ENCODE results near the gene ACSF3.

The ACSF3 gene

DNA sequence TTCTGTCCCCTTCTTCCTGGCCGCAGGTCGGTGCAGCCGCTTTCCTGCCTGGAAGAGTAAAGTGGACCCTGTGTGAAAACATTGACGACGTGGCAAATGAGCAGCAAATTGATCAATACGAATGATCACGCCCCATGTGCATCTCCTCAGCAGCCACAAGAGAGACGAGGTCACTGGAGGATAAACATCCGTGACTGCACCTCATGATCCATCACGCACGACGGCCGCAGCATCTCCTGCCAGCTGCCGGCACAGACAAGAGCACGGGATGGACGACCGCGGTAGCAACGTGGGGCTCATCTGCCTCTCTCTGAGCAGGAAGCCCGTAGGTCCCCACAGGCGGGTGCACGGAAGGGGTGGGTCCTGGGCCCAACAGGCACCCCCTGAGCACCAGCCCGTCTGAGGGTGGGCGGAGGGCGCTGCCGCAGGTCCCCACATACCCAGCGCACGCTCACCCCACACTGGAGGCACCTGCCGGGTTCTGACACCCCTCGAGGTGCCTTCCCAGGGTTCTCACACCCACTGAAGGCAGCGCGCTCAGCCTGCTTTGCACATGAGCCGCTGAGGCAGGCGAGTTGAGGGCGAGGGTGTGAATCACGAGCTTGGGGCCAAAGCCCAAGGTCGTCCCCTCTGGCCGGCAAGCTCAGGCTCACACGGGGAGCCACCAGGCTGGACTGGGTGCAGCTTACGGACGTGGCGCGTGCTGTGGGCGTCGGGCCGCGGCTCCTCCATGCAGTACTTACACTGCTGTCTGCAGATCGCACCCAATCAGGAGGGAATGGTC is 65.6 kb downstream of the ACSF3 start:
- H3K4me2 ChIP-seq (ENCODE audit: low read length): no peak overlapping the region

DNA sequence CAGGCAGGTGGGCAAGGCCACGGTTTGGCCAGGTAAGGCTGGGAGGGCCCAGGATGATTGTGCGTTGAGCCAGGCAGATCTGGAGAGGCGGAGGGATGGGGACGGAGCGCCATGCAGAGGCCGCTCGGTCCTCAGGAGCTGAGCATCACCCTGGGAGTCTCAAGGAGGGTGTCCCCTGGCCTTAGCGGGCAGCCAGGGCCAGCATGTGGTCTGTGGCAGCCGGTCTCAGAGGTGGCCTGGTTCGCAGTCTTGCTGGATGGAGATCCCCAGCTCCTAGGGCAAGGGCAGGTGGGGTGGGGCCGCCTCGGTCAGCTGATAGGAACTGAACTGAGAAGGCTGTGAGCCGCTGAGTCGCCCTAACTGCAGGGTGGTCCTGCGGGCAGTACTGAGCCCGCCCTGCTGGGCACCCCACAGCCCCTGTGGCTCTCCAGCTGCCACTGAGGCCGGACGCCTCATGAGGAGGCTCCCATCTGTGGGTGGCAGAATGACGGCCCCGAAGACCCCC is 66.2 kb downstream of the ACSF3 start:
- Histone ChIP-seq H4K20me1 (ENCODE audit: insufficient read depth, low read length) (no peaks in the 10 kb centered on the region), H3K4me1 (ENCODE audit: insufficient read depth, low read length, severe bottlenecking) (peaks cover 18% of the 10 kb centered on the region), H3K36me3 (ENCODE audit: insufficient read depth, low read length) (no peaks in the 10 kb centered on the region), H3K9me3 (ENCODE audit: low read length) (no peaks in the 10 kb centered on the region), H3K79me2 (ENCODE audit: insufficient read depth, low read length) (no peaks in the 10 kb centered on the region), H3K4me2 (ENCODE audit: low read length) (no peak overlapping the region), H2AFZ (ENCODE audit: low read length) (no peak overlapping the region), H3K27me3 (ENCODE audit: insufficient read depth, low read length) (0 out of 2 replicates have a peak, but pooled peaks cover 8% of the 10 kb centered on the region), H3K4me3 (ENCODE audit: low read depth, low read length, poor library complexity, severe bottlenecking) (no peak overlapping the region), H3K27ac (ENCODE audit: low read depth, low read length, poor library complexity, severe bottlenecking) (no peak overlapping the region), H3K9ac (ENCODE audit: low read length) (no peak overlapping the region), H3K9me2 (ENCODE audit: low read depth, low read length) (no peaks in the 10 kb centered on the region), H3F3A (ENCODE audit: insufficient read depth, low read length) (peaks cover 6% of the 10 kb centered on the region; the same call in 1 of the 2 replicates)
- TF ChIP-seq EZH2 (IDR thresholded peaks at IDR 0.05; ENCODE audit: borderline replicate concordance, low read length): no peak
- TF ChIP-seq, protein P1, sequence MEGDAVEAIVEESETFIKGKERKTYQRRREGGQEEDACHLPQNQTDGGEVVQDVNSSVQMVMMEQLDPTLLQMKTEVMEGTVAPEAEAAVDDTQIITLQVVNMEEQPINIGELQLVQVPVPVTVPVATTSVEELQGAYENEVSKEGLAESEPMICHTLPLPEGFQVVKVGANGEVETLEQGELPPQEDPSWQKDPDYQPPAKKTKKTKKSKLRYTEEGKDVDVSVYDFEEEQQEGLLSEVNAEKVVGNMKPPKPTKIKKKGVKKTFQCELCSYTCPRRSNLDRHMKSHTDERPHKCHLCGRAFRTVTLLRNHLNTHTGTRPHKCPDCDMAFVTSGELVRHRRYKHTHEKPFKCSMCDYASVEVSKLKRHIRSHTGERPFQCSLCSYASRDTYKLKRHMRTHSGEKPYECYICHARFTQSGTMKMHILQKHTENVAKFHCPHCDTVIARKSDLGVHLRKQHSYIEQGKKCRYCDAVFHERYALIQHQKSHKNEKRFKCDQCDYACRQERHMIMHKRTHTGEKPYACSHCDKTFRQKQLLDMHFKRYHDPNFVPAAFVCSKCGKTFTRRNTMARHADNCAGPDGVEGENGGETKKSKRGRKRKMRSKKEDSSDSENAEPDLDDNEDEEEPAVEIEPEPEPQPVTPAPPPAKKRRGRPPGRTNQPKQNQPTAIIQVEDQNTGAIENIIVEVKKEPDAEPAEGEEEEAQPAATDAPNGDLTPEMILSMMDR (IDR thresholded peaks at IDR 0.05; ENCODE audit: low read length): no peak

More for the DNA sequence above, 65.6 kb downstream of the ACSF3 start:
- Histone ChIP-seq H4K20me1 (ENCODE audit: insufficient read depth, low read length) (no peaks in the 10 kb centered on the region), H3K4me3 (ENCODE audit: low read depth, low read length, poor library complexity, severe bottlenecking) (no peak overlapping the region), H3K79me2 (ENCODE audit: insufficient read depth, low read length) (no peaks in the 10 kb centered on the region), H3K36me3 (ENCODE audit: insufficient read depth, low read length) (no peaks in the 10 kb centered on the region), H3K27me3 (ENCODE audit: insufficient read depth, low read length) (0 out of 2 replicates have a peak, but pooled peaks cover 8% of the 10 kb centered on the region), H2AFZ (ENCODE audit: low read length) (no peak overlapping the region), H3K9ac (ENCODE audit: low read length) (no peak overlapping the region), H3K9me2 (ENCODE audit: low read depth, low read length) (no peaks in the 10 kb centered on the region), H3K27ac (ENCODE audit: low read depth, low read length, poor library complexity, severe bottlenecking) (no peak overlapping the region), H3F3A (ENCODE audit: insufficient read depth, low read length) (peaks cover 6% of the 10 kb centered on the region; the same call in 1 of the 2 replicates), H3K4me1 (ENCODE audit: insufficient read depth, low read length, severe bottlenecking) (peaks cover 23% of the 10 kb centered on the region), H3K9me3 (ENCODE audit: low read length) (no peaks in the 10 kb centered on the region)
- TF ChIP-seq EZH2 (IDR thresholded peaks at IDR 0.05; ENCODE audit: borderline replicate concordance, low read length): no peak
- TF ChIP-seq, protein P1 (IDR thresholded peaks at IDR 0.05; ENCODE audit: low read length): no peak

DNA sequence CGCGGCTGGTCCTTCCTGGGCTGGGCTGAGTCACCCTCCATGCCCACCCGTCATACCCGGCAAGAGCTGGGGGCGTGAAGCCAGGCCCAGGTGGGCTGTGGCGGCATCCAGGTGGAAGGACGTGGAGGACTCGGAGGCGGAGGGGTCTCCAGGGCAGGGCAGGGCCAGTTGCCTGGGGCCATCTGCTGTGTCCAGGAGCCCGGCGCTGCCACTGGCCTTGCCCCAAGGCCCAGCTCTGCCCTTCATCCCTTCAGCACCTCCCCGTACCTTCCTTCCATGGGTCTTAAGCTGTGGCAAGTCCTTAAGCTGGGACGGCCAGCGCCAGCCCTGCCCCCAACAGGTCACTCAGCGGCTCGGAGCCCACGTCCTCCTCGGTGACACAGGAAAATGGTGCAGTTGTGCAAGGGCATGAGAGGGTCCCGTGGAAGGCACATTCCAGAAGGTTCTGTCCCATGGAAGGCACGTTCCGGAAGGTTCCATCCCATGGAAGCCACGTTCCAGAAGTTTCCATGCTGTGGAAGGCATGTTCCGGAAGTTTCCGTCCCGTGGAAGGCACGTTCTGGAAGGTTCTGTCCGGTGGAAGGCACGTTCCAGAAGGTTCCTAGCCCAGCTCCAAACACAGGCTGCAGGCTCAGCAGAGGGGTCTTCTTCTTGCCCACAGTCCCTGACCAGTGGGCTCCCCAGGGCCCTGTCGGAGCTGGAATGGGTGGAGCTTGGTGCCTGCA is 67.5 kb downstream of the ACSF3 start:
- Histone ChIP-seq H3K4me1 (ENCODE audit: insufficient read depth, low read length, severe bottlenecking) (peaks cover 11% of the 10 kb centered on the region), H3K9me3 (ENCODE audit: low read length) (no peaks in the 10 kb centered on the region), H3K9me2 (ENCODE audit: low read depth, low read length) (no peaks in the 10 kb centered on the region), H3K27me3 (ENCODE audit: insufficient read depth, low read length) (0 out of 2 replicates have a peak, but pooled peaks cover 8% of the 10 kb centered on the region), H3F3A (ENCODE audit: insufficient read depth, low read length) (peaks cover 6% of the 10 kb centered on the region; the same call in 1 of the 2 replicates), H2AFZ (ENCODE audit: low read length) (no peak overlapping the region), H3K9ac (ENCODE audit: low read length) (no peak overlapping the region), H3K4me2 (ENCODE audit: low read length) (no peak overlapping the region), H3K4me3 (ENCODE audit: low read depth, low read length, poor library complexity, severe bottlenecking) (no peak overlapping the region), H3K79me2 (ENCODE audit: insufficient read depth, low read length) (no peaks in the 10 kb centered on the region), H3K27ac (ENCODE audit: low read depth, low read length, poor library complexity, severe bottlenecking) (no peak overlapping the region), H3K36me3 (ENCODE audit: insufficient read depth, low read length) (no peaks in the 10 kb centered on the region), H4K20me1 (ENCODE audit: insufficient read depth, low read length) (no peaks in the 10 kb centered on the region)
- TF ChIP-seq, protein P1 (IDR thresholded peaks at IDR 0.05; ENCODE audit: low read length): no peak
- TF ChIP-seq EZH2 (IDR thresholded peaks at IDR 0.05; ENCODE audit: borderline replicate concordance, low read length): no peak

Measured in OCI-LY1 (cell line).